Type B pancreatic cell (in vitro differentiated cells): ENCODE results near the gene NDUFS2. TPM values are rescaled to one million over a fixed set of nuclear protein-coding genes. Genes with fewer than 3 reads are reported as not detected.

Experiments used
- DNase-seq: peaks from one replicate; pipeline ENCODE4 v3.0.0; 2021; ENCODE audit warnings: mixed read lengths; ENCODE audit not compliant: unreplicated experiment; ENCODE audit errors: extremely low spot score
- H3K27ac Mint-ChIP-seq: 2 replicates; pipeline ENCODE4 v1.8.0; 2021; ENCODE audit warnings: mild to moderate bottlenecking, mixed read lengths
- H3K27me3 Mint-ChIP-seq: 2 replicates; pipeline ENCODE4 v1.8.0; 2021; ENCODE audit warnings: mixed read lengths
- H3K36me3 Mint-ChIP-seq: 2 replicates; pipeline ENCODE4 v1.8.0; 2021; ENCODE audit warnings: mixed read lengths
- H3K4me1 Mint-ChIP-seq: one replicate; pipeline ENCODE4 v1.8.0; 2021; ENCODE audit warnings: mixed read lengths; ENCODE audit not compliant: unreplicated experiment
- H3K4me3 Mint-ChIP-seq: 2 replicates; pipeline ENCODE4 v1.8.0; 2021; ENCODE audit warnings: mild to moderate bottlenecking, mixed read lengths
- H3K9me3 Mint-ChIP-seq: 2 replicates; pipeline ENCODE4 v1.8.0; 2021; ENCODE audit warnings: mixed read lengths
- CTCF ChIP-seq: fragments of 200-600 bp; sonication (generic); conservative IDR thresholded peaks from 2 replicates; pipeline ENCODE4 v1.5.0; 2021; ENCODE audit warnings: antibody characterized with exemption, mild to moderate bottlenecking
- total RNA-seq: library from RNA; stranded (reverse); gene quantifications from 2 replicates; pipeline ENCODE4 v1.2.1, GENCODE V29; 2021; ENCODE audit warnings: low replicate concordance

The NDUFS2 gene
- total RNA-seq, 1 donor from 2014 or later = 93.1 TPM

- Mint-ChIP-seq H3K4me3 (no peak within 1 kb of the TSS), H3K4me1 (peaks cover 9% of the 10 kb centered on the region)
- TF ChIP-seq CTCF = no peak
Measured at GRCh38 chr1:161215076-161215475, 12.9 kb downstream of the NDUFS2 start, which contains the start of gene FCER1G. FCER1G (plus strand) TSS chr1:161215295; CDS start chr1:161215322, 27 bp downstream.

GRCh38 chr1:161216945-161217712, 15.0 kb downstream of the NDUFS2 start:
- peaks cover 9% of the 10 kb centered on the region for H3K4me1 Mint-ChIP-seq
- no peaks in the 10 kb centered on the region for H3K27me3 Mint-ChIP-seq
- TF ChIP-seq CTCF = no peak
- no peak for DNase-seq
- H3K36me3 Mint-ChIP-seq = peaks cover 20% of the 10 kb centered on the region
- no peak overlapping the region for H3K4me3 Mint-ChIP-seq
- H3K9me3 Mint-ChIP-seq = no peaks in the 10 kb centered on the region
- H3K27ac Mint-ChIP-seq = peak overlapping the region; percentile 13

More at GRCh38 chr1:161215076-161215475, 12.9 kb downstream of the NDUFS2 start, which contains the start of gene FCER1G:
- DNase-seq = no peak
- Mint-ChIP-seq H3K9me3 (no peaks in the 10 kb centered on the region), H3K36me3 (peaks cover 22% of the 10 kb centered on the region), H3K27ac (no peak within 1 kb of the TSS), H3K27me3 (no peaks in the 10 kb centered on the region)

- TF ChIP-seq CTCF = no peak
- Mint-ChIP-seq H3K4me3 (no peak overlapping the region), H3K27me3 (no peaks in the 10 kb centered on the region), H3K9me3 (no peaks in the 10 kb centered on the region), H3K36me3 (peaks cover 20% of the 10 kb centered on the region), H3K4me1 (peaks cover 9% of the 10 kb centered on the region), H3K27ac (no peak overlapping the region)
- DNase-seq = no peak
Measured at GRCh38 chr1:161217831-161218230, 15.7 kb downstream of the NDUFS2 start.

GRCh38 chr1:161218301-161219077, 16.3 kb downstream of the NDUFS2 start:
- Mint-ChIP-seq H3K4me1 (peaks cover 9% of the 10 kb centered on the region), H3K27me3 (peaks cover 2% of the 10 kb centered on the region), H3K27ac (no peak overlapping the region), H3K4me3 (no peak overlapping the region), H3K36me3 (peaks cover 15% of the 10 kb centered on the region), H3K9me3 (no peaks in the 10 kb centered on the region)
- TF ChIP-seq CTCF = no peak
- no peak for DNase-seq

- no peak overlapping the region for H3K4me3 Mint-ChIP-seq
- H3K9me3 Mint-ChIP-seq = no peaks in the 10 kb centered on the region
- H3K36me3 Mint-ChIP-seq = peaks cover 7% of the 10 kb centered on the region
- DNase-seq = no peak
- no peak for TF ChIP-seq CTCF
- H3K27ac Mint-ChIP-seq = no peak overlapping the region
- H3K4me1 Mint-ChIP-seq = peaks cover 9% of the 10 kb centered on the region
- H3K27me3 Mint-ChIP-seq = peaks cover 5% of the 10 kb centered on the region
Measured at GRCh38 chr1:161219078-161219892, 17.1 kb downstream of the NDUFS2 start.
